Measurements from ENCODE around the gene GREB1. TPM values are rescaled to one million over a fixed set of nuclear protein-coding genes. Genes with fewer than 3 reads are reported as not detected.

Gene GREB1
- total RNA-seq, 1 donor from 2014 or later = 26.6 TPM

GRCh38 chr2:11652553-11652952, 118.7 kb downstream of the GREB1 start:
- no peak for DNase-seq (ENCODE audit: low spot score in 2 of 2, unreplicated experiment in 2 of 2)
- no peak for TF ChIP-seq CTCF (IDR thresholded peaks at IDR 0.05; ENCODE audit: unreplicated experiment)
- Mint-ChIP-seq H3K4me1 (peaks cover 6% of the 10 kb centered on the region), H3K9me3 (no peaks in the 10 kb centered on the region), H3K4me3 (no peak overlapping the region), H3K27ac (no peak overlapping the region), H3K36me3 (no peaks in the 10 kb centered on the region), H3K27me3 (ENCODE audit: low read depth) (peaks cover 2% of the 10 kb centered on the region)

GRCh38 chr2:11655495-11655894, 121.7 kb downstream of the GREB1 start:
- H3K9me3 Mint-ChIP-seq = no peaks in the 10 kb centered on the region
- no peaks in the 10 kb centered on the region for H3K36me3 Mint-ChIP-seq
- H3K27me3 Mint-ChIP-seq (ENCODE audit: low read depth) = peaks cover 17% of the 10 kb centered on the region
- TF ChIP-seq CTCF (IDR thresholded peaks at IDR 0.05; ENCODE audit: unreplicated experiment) = no peak
- peaks cover 4% of the 10 kb centered on the region for H3K4me1 Mint-ChIP-seq
- DNase-seq (ENCODE audit: low spot score in 2 of 2, unreplicated experiment in 2 of 2) = no peak
- no peak overlapping the region for H3K4me3 Mint-ChIP-seq
- H3K27ac Mint-ChIP-seq = no peak overlapping the region

GRCh38 chr2:11656252-11656651, 122.4 kb downstream of the GREB1 start:
- DNase-seq (ENCODE audit: low spot score in 2 of 2, unreplicated experiment in 2 of 2) = no peak
- Mint-ChIP-seq H3K27ac (no peak overlapping the region), H3K9me3 (no peaks in the 10 kb centered on the region), H3K27me3 (ENCODE audit: low read depth) (peaks cover 22% of the 10 kb centered on the region), H3K4me1 (peaks cover 4% of the 10 kb centered on the region), H3K36me3 (no peaks in the 10 kb centered on the region), H3K4me3 (no peak overlapping the region)
- no peak for TF ChIP-seq CTCF (IDR thresholded peaks at IDR 0.05; ENCODE audit: unreplicated experiment)

DNA sequence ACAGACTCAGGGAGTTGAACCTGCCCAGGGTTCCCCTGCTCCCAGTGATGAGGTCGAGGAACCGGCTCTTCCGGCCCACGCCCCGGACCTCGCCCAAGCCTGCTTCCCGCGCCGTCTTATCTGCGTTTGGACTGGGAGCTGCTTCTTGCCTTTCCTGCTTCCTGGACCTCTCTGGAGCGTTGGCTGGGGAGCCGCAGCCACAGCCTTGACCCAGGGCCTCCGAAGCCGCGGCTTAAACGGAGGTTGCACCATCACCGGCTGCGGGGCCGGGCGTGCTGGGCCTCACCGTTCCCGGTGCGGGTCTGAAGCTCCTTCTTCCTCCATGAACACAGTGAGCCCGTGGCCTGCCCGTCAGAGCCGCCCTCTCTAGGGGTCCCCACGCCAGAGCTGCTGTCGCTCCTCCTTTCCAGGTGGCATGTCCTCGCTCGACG, 122.8 kb downstream of the GREB1 start:
- H3K4me3 Mint-ChIP-seq = no peak overlapping the region
- H3K9me3 Mint-ChIP-seq = no peaks in the 10 kb centered on the region
- DNase-seq (ENCODE audit: low spot score in 2 of 2, unreplicated experiment in 2 of 2) = no peak
- H3K27ac Mint-ChIP-seq = no peak overlapping the region
- H3K36me3 Mint-ChIP-seq = no peaks in the 10 kb centered on the region
- TF ChIP-seq CTCF (IDR thresholded peaks at IDR 0.05; ENCODE audit: unreplicated experiment) = no peak
- peaks cover 23% of the 10 kb centered on the region for H3K27me3 Mint-ChIP-seq (ENCODE audit: low read depth)
- H3K4me1 Mint-ChIP-seq = peaks cover 4% of the 10 kb centered on the region

DNA sequence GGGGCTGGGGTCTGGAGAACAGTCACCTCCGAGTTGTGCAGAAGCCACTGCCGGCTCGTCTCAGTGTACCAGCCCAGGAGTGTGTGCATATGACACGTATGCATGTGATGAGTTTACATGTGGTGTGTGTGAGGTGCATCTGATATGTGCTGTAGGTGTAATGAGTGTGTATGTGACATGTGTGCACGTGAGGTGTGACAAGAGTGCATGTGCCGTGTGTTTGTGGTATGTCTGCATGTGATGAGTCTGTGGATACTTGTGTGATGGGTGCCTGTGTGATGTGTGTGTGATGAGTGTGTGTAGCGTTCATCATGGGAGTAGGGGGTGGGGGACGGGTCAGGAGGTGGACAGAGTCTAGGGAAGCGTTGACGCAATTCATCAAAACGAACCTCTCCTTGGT, 123.3 kb downstream of the GREB1 start:
- H3K9me3 Mint-ChIP-seq = peaks cover 4% of the 10 kb centered on the region
- no peak overlapping the region for H3K4me3 Mint-ChIP-seq
- no peak for DNase-seq (ENCODE audit: low spot score in 2 of 2, unreplicated experiment in 2 of 2)
- no peak overlapping the region for H3K27ac Mint-ChIP-seq
- peaks cover 3% of the 10 kb centered on the region for H3K36me3 Mint-ChIP-seq
- H3K27me3 Mint-ChIP-seq (ENCODE audit: low read depth) = peaks cover 23% of the 10 kb centered on the region
- H3K4me1 Mint-ChIP-seq = peaks cover 4% of the 10 kb centered on the region
- no peak for TF ChIP-seq CTCF (IDR thresholded peaks at IDR 0.05; ENCODE audit: unreplicated experiment)

DNA sequence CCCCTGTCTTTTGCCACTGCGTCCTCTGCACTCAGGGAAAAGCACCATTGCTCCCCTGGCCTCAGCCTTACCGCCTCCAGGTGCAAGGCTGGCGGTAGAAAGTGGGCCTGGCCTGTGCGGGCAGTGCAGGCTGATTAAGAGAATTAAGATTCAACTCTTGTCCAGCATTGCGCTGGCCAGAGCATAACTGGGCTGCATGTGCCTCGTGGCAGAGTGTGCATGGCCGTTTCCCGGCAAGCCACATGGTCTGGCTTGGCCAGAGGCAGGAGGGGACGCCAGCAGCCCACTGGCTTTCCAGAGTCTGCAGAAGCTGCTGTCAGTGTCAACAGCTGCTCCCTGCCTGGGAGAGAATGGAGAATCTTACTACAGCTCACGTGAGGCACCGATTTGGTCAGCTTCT, 123.8 kb downstream of the GREB1 start:
- no peak for TF ChIP-seq CTCF (IDR thresholded peaks at IDR 0.05; ENCODE audit: unreplicated experiment)
- H3K36me3 Mint-ChIP-seq = peaks cover 4% of the 10 kb centered on the region

More for the DNA sequence above, 123.8 kb downstream of the GREB1 start:
- Mint-ChIP-seq H3K4me3 (no peak overlapping the region), H3K9me3 (peaks cover 5% of the 10 kb centered on the region), H3K27me3 (ENCODE audit: low read depth) (peaks cover 23% of the 10 kb centered on the region), H3K4me1 (peaks cover 4% of the 10 kb centered on the region), H3K27ac (no peak overlapping the region)
- no peak for DNase-seq (ENCODE audit: low spot score in 2 of 2, unreplicated experiment in 2 of 2)

Data from mesothelial cell of epicardium (in vitro differentiated cells).